HCEC 1CT (cell line): Measurements from ENCODE around the gene HTR3B.
A peak's percentile ranks its signal among the peaks of the same experiment; 100 is the strongest.

ENCODE experiments used
- DNase-seq: peaks from one replicate; pipeline ENCODE4 v3.0.0-alpha.2; 2017

HTR3B gene

GRCh38 chr11:113947994-113948393 lies 43.4 kb downstream of the HTR3B start:
- no peak for DNase-seq

DNA sequence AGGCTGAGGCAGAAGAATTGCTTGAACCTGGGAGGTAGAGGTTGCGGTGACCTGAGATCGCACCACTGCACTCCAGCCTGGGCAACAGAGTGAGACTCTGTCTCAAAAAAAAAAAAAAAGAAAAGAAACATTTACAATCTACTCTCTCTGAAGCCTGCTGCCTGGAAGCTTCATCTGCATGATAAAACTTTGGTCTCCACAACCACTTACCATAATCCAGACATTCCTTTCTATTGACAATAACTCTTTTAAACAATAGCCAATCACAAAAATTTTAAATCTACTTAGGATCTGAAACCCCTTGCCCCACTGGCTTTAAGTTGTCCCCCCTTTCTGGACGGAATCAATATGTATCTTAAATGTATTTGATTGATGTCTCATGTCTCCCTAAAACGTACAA lies 45.3 kb downstream of the HTR3B start:
- no peak for DNase-seq

- no peak for DNase-seq
Measured at GRCh38 chr11:113951537-113951936, 46.9 kb downstream of the HTR3B start.

DNA sequence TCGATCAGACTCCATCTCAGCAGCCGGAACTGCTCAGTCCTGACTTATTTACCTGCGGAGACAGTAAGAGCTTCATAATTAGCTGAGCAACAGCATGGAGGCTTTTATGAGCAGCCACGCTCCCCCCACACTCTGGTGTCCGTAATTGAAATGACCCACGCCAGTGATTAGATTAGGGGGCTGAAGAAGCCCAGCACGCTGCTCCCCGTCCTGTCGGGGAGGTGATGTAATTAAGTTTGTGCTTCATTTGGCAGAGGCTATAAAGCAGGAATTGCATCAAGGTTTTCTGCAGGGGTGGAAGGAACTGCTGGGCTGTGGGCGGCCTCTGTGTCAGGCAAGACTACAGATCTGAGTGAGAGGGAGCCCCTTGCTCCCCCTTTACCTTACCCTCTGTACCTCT lies 47.5 kb downstream of the HTR3B start:
- no peak for DNase-seq

DNA sequence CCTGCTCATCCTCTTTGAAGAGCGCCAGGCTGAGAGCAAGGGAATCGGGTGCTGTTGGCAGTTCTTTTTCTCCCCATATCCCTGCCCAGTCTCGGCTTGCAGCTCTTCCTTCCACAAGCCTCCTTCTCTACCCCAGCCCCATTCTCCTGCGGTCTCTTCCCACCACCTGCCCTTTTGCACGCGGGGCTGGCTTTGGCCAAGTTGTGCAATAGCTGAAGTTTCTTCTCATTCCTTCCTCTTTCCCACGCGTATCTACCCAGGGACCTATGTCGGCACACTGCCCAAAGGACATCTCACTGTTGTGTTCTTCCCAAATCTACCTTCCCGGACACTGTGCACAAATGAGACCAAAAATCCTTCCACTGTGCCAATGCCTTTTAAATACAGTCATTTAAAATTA lies 48.0 kb downstream of the HTR3B start:
- no peak for DNase-seq

DNA sequence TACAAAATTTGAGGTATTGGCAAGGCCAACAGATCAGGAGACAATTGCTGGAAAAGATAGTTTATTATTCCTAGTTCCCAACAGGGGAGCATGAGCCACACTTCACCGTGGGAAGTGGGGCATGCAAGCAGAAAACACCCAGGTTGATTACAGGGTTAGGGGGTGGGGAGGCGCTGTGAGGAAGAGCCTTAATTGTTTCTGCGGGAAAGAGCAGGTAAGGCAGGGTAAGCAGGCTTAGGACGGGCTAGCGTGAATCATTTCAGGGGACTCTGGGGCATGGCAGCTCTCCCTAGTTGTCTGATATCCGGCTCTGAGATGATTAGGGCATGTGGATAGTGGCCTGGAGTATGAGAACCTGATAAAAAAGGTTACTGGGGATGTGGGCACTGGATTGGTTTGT lies 49.6 kb downstream of the HTR3B start:
- no peak for DNase-seq

- no peak for DNase-seq
Measured at GRCh38 chr11:113956986-113957385, 52.4 kb downstream of the HTR3B start.

DNA sequence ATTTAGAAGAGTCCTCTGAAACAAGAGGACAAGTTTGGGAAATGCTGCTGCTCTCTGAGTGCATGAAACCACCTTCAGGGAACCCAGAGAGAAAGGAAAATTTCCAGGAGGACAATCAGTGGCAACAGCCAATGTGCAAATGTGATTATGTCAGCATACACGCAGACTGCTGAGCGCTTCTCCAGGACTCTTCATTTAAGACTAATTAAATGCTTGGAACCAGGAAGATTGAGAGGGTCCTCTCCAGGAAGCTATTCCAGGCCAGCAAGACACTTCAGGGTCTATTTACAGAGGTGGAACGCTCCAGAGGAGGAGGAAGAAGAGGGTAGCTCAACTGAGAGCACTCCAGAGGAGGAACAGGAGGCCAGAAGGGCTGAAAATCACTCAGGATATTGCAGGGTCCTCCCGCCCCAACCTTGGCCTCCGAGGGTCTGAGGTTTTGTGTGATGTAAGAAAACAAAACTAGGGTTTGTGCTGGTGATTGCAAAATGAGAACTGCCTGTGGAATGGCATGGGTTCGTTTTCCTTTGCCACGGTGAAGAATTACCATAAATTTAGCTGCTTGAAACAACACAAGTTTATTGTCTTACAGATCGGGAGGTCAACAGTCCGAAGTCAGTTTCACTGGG lies 56.2 kb downstream of the HTR3B start:
- DNase-seq = no peak

- DNase-seq = no peak
Measured at GRCh38 chr11:113967361-113967760, 62.8 kb downstream of the HTR3B start.

DNA sequence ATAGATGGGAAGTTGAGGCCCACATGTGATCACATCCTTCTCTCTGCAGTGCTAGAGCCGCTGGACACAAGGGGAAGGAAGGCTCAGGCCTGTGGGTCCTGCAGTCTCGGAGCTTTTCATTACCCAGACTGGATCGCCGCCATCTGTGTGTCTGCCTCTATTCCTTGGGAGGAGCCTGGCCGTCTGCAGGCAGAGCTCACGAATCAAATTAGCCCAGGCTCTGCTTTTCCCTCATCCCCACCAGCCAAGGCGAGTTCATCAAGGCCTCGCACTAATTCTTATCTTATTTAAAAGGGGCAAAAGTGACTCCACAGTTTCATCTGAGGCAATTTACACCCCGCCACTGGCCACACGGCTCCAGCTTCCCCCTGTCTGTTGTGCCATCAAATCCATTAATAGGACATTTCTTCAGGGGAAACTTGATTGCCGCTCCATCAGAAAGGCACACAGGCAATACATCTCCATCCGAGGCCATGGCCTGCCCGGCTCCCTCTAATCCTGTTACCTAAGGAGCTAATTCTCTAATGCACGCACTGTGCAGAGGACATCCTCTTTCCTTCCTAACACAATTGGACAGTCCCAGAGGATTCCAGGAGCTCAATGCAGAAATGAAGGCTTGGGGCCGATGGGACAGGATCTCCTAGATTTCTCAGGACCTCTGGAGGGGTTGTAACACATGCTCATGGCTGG lies 67.1 kb downstream of the HTR3B start:
- DNase-seq = no peak

DNA sequence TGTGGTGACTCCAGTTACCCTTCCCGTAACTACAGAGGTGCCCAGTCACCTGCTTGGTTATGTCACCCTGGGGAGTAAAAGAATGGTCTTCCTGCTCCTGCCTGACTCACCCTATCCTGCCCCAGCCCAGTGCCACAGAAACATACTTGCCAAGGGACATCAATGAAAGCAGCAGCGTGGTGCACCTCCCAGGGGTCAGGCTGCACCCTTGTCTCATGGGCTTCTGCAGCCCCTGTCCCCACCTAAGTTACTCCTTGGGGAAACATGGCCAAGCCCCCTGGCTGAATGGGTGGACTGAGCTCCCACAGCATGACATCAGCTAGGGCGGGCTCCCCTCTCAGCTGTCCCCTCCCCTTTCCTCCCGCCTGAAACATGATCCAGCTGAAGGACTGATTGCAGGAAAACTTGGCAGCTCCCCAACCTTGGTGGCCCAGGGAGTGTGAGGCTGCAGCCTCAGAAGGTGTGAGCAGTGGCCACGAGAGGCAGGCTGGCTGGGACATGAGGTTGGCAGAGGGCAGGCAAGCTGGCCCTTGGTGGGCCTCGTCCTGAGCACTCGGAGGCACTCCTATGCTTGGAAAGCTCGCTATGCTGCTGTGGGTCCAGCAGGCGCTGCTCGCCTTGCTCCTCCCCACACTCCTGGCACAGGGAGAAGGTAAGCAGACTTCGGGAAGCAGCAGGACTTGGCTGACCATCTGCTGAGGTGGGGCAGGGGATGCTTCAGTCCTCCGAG lies 70.3 kb downstream of the HTR3B start, which contains the start of gene HTR3A:
TSS of gene HTR3A (plus strand) at position 368 of the 730 bp plus-strand sequence. CDS start at position 586, 218 bp downstream.
- no peak for DNase-seq

DNA sequence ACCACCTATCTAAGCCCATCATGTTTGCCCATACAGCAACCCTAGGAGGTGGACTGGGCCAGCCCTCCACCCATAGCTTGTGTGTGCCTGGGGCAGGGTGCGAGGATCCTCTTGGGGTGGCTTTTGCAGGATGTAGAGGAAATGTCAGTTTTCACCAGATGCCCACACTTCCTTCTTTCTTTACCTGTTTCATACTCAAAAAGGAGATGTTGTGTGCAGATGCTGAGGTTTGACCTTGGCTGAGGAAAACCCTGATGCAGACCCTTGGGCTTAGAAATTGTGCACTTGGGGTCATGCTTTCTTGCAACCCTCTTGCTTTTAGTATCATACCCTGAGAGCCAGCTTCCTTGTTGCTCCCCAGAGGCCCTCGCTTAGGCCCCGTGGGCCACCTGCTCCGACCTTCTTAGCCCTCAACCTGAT lies 72.5 kb downstream of the HTR3B start:
- no peak for DNase-seq

DNA sequence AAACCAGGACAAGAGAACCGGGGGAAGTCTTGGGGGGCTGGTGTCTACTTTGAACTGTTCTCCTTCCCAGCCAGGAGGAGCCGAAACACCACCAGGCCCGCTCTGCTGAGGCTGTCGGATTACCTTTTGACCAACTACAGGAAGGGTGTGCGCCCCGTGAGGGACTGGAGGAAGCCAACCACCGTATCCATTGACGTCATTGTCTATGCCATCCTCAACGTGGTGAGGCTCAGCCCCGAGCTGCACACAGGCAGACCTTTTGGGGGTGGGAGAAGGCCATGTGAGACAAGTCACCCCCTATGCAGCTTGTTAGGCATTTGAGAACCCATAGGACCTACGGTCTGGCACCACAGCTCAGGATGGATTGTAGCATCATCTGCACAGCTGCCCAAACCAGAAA lies 73.1 kb downstream of the HTR3B start:
- DNase-seq = no peak

DNA sequence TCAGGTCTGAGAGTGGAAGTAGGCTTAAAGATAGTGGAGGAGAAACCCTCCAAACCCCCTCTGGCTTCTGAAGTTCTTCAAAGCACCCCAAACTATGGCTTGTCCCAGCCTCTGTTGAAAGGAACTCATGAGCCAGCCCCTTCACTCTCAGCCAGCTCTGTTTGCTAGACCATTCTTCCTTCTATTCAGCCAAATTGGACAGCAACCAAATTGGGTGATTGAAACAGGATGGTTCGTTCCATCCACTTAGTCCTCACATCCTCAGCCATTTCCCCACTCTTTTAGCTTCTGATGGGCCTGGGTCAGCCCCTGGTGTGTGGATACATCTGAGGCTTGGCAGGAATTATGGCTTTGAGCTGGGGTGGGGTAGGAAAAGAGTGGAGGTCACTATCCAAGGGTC lies 74.8 kb downstream of the HTR3B start:
- no peak for DNase-seq

DNA sequence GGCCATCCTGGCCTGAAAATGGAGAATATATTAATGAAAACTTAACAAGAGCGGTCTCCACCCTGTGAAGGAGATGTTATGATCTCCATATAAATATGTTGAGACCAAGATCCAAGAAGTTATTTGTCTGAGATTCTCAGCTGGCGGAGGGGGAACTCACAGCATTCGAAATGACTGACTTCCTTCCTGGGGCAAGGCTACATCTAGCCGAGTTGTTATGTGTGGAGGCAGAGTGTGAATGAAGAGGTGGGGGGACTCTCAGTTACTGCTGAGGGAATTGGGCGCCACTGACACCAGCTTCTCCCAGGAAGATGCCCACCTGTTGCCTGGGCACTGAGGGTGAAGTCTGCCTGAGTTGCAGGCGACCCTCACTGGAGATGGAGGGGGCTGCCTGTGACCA lies 76.2 kb downstream of the HTR3B start:
- DNase-seq = no peak

- no peak for DNase-seq
Measured at GRCh38 chr11:113982306-113982705, 77.7 kb downstream of the HTR3B start.

GRCh38 chr11:113984781-113985180 lies 80.2 kb downstream of the HTR3B start:
- no peak for DNase-seq

GRCh38 chr11:113985906-113986305 lies 81.3 kb downstream of the HTR3B start:
- DNase-seq = no peak

GRCh38 chr11:113986351-113987140 lies 82.0 kb downstream of the HTR3B start:
- DNase-seq = no peak

- no peak for DNase-seq
Measured at GRCh38 chr11:113989381-113989780, 84.8 kb downstream of the HTR3B start.

- no peak for DNase-seq
Measured at GRCh38 chr11:113989916-113990315, 85.3 kb downstream of the HTR3B start.

DNA sequence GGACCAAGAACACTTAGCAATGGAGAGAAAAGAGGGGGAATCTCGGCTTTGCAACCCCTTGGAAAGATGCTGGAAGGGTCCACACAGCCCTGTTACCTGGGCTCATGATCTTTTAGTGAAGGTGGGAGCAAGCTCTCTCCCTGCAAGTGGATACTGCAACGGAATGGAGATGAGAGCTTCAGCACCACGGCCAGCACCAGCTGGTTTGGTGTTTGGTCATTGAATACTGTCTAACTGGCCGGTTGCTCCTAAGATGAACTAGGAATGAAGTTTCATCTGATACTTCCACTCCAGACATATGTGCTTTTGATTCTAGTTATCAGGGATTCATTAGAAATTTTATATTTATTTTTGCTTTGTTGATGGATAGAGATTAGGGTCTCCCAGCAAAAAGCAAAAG lies 86.6 kb downstream of the HTR3B start:
- peak; percentile 29 for DNase-seq
